Mesenchymal stem cell (in vitro differentiated cells and primary cell): ENCODE measurements around the gene TMEM200C.
A peak's percentile ranks its signal among the peaks of the same experiment; 100 is the strongest.

Experiments used
- DNase-seq: peaks from one replicate; pipeline ENCODE4 v3.0.0-alpha.2; 2013
- H2AFZ ChIP-seq: one replicate; pipeline ENCODE4 v1.6.1; 2013; ENCODE audit warnings: low read depth, mild to moderate bottlenecking, control low read depth, inconsistent platforms, low read length, moderate library complexity
- H2AK5ac ChIP-seq: 2 replicates; pipeline ENCODE4 v1.6.1; 2013; ENCODE audit warnings: low read length, moderate library complexity, mild to moderate bottlenecking, inconsistent platforms; ENCODE audit not compliant: severe bottlenecking
- H2BK120ac ChIP-seq: one replicate; pipeline ENCODE4 v1.6.1; 2013; ENCODE audit warnings: low read depth, mild to moderate bottlenecking, inconsistent platforms, low read length, moderate library complexity
- H2BK12ac ChIP-seq, 2 experiments: one replicate each; pipeline ENCODE4 v1.6.1; 2013; ENCODE audit warnings: inconsistent platforms in 2 of 2, low read length in 2 of 2, mild to moderate bottlenecking in 2 of 2, moderate library complexity in 2 of 2, control low read depth in 1 of 2
- H2BK15ac ChIP-seq: one replicate; pipeline ENCODE4 v1.6.1; 2013; ENCODE audit warnings: mild to moderate bottlenecking, low read depth, inconsistent platforms; ENCODE audit not compliant: poor library complexity, severe bottlenecking
- H2BK5ac ChIP-seq: 2 replicates; pipeline ENCODE4 v1.6.1; 2013; ENCODE audit warnings: low read depth, mild to moderate bottlenecking, low read length, control low read depth, inconsistent platforms; ENCODE audit not compliant: poor library complexity, severe bottlenecking
- H3K14ac ChIP-seq, 2 experiments: one replicate each; pipeline ENCODE4 v1.6.1; 2013; ENCODE audit warnings: inconsistent platforms in 2 of 2, low read length in 2 of 2, control low read depth in 1 of 2, mild to moderate bottlenecking in 1 of 2, moderate library complexity in 1 of 2
- H3K18ac ChIP-seq, 2 experiments: one replicate each; pipeline ENCODE4 v1.6.1; 2013; ENCODE audit warnings: inconsistent platforms in 2 of 2, low read length in 2 of 2, control low read depth in 1 of 2, low read depth in 1 of 2, mild to moderate bottlenecking in 1 of 2
- H3K23ac ChIP-seq, 2 experiments: one replicate each; pipeline ENCODE4 v1.6.1; 2013; ENCODE audit warnings: inconsistent platforms in 2 of 2, low read length in 2 of 2, mild to moderate bottlenecking in 2 of 2, moderate library complexity in 2 of 2, control low read depth in 1 of 2
- H3K27ac ChIP-seq: 2 replicates; pipeline ENCODE4 v1.5.1; 2013; ENCODE audit warnings: mild to moderate bottlenecking, moderate library complexity, low read length, control low read depth, inconsistent platforms; ENCODE audit not compliant: poor library complexity, severe bottlenecking
- H3K27me3 ChIP-seq, 2 experiments: 2 replicates each; pipeline versions ENCODE4 v1.6.1 to v1.7.0; 2013; ENCODE audit warnings: low read length in 2 of 2, mild to moderate bottlenecking in 2 of 2, moderate library complexity in 2 of 2, control low read depth in 1 of 2, inconsistent platforms in 1 of 2; ENCODE audit not compliant: control insufficient read depth in 1 of 2, insufficient read depth in 1 of 2
- H3K36me3 ChIP-seq, 2 experiments: 2 replicates each; pipeline versions ENCODE4 v1.6.1 to v1.7.0; 2013; ENCODE audit warnings: low read length in 2 of 2, control low read depth in 1 of 2, inconsistent platforms in 1 of 2, low read depth in 1 of 2, mild to moderate bottlenecking in 1 of 2; ENCODE audit not compliant: insufficient read depth in 2 of 2, control insufficient read depth in 1 of 2
- H3K4ac ChIP-seq, 2 experiments: one replicate each; pipeline ENCODE4 v1.6.1; 2013; ENCODE audit warnings: inconsistent platforms in 2 of 2, low read length in 2 of 2, mild to moderate bottlenecking in 2 of 2, moderate library complexity in 2 of 2, control low read depth in 1 of 2, low read depth in 1 of 2
- H3K4me1 ChIP-seq: 2 replicates; pipeline ENCODE4 v1.6.1; 2013; ENCODE audit warnings: low read depth, low read length, control low read depth; ENCODE audit not compliant: control insufficient read depth, insufficient read depth
- H3K4me2 ChIP-seq: 2 replicates; pipeline ENCODE4 v1.6.1; 2013; ENCODE audit warnings: low read length, mild to moderate bottlenecking, inconsistent platforms; ENCODE audit not compliant: poor library complexity, severe bottlenecking
- H3K4me3 ChIP-seq, 2 experiments: 2 replicates each; pipeline versions ENCODE4 v1.5.1 to v1.7.0; 2013; ENCODE audit warnings: low read length in 2 of 2, mild to moderate bottlenecking in 2 of 2, control low read depth in 1 of 2, low read depth in 1 of 2; ENCODE audit not compliant: insufficient read depth in 1 of 2
- H3K79me1 ChIP-seq: replicated peaks from 2 replicates; pipeline ENCODE4 v1.6.1; 2013; ENCODE audit warnings: mild to moderate bottlenecking, control low read depth, low read length, inconsistent platforms; ENCODE audit not compliant: poor library complexity, severe bottlenecking
- H3K9ac ChIP-seq: 2 replicates; pipeline ENCODE4 v1.7.0; 2013; ENCODE audit warnings: mild to moderate bottlenecking, low read length, moderate library complexity
- H3K9me3 ChIP-seq: 2 replicates; pipeline ENCODE4 v1.7.0; 2013; ENCODE audit warnings: mild to moderate bottlenecking, low read length; ENCODE audit not compliant: control insufficient read depth
- H4K8ac ChIP-seq: one replicate; pipeline ENCODE4 v1.6.1; 2013; ENCODE audit warnings: inconsistent platforms, mild to moderate bottlenecking, low read length, moderate library complexity
- H4K91ac ChIP-seq: one replicate; pipeline ENCODE4 v1.6.1; 2013; ENCODE audit warnings: mild to moderate bottlenecking, low read length, inconsistent platforms
- WGBS: methylation state at CpG from one replicate; pipeline ENCODE4 v1.1.7; 2013; ENCODE audit warnings: mixed read lengths; 5-methylcytosine and 5-hydroxymethylcytosine counted together

TMEM200C gene

GRCh38 chr18:5892823-5893431 is 2.4 kb downstream of the TMEM200C start:
- peaks cover 68 to 69% of the 10 kb centered on the region in 2 experiments for H3K27me3 ChIP-seq
- H2BK12ac ChIP-seq, result no peak overlapping the region
- H3K4me3 ChIP-seq, result no peak overlapping the region
- no peak overlapping the region for H3K4ac ChIP-seq
- H2BK5ac ChIP-seq, result no peak overlapping the region
- no peak overlapping the region for H2AK5ac ChIP-seq
- H4K91ac ChIP-seq, result no peak overlapping the region
- no peak overlapping the region for H3K18ac ChIP-seq
- H3K23ac ChIP-seq, result no peak overlapping the region
- no peaks in the 10 kb centered on the region for H3K9me3 ChIP-seq
- H3K4me2 ChIP-seq, result no peak overlapping the region
- peaks cover 23% of the 10 kb centered on the region for H3K4me1 ChIP-seq
- no peak overlapping the region for H3K14ac ChIP-seq
- H2AFZ ChIP-seq, result no peak overlapping the region
- no peak overlapping the region for H3K9ac ChIP-seq
- H3K79me1 ChIP-seq, result no peaks in the 10 kb centered on the region
- no peak overlapping the region for H2BK120ac ChIP-seq
- no peak for DNase-seq
- H3K27ac ChIP-seq, result no peak overlapping the region
- no peak overlapping the region for H2BK15ac ChIP-seq
- H3K36me3 ChIP-seq, result no peaks in the 10 kb centered on the region
- H4K8ac ChIP-seq, result no peak overlapping the region

- no peak overlapping the region for H2AK5ac ChIP-seq
- no peak overlapping the region for H2BK120ac ChIP-seq
- H3K4ac ChIP-seq, result no peak overlapping the region
- H3K23ac ChIP-seq, result no peak overlapping the region
- no peaks in the 10 kb centered on the region for H3K79me1 ChIP-seq
- no peak overlapping the region for H2BK5ac ChIP-seq
- no peak overlapping the region for H4K8ac ChIP-seq
- H3K27me3 ChIP-seq, result peaks cover 57 to 60% of the 10 kb centered on the region in 2 experiments
- H2BK12ac ChIP-seq, result no peak overlapping the region
- DNase-seq, result no peak
- H3K4me3 ChIP-seq, result no peak overlapping the region
- no peak overlapping the region for H2AFZ ChIP-seq
- no peak overlapping the region for H3K14ac ChIP-seq
- no peak overlapping the region for H3K4me2 ChIP-seq
- H2BK15ac ChIP-seq, result no peak overlapping the region
- H3K9ac ChIP-seq, result no peak overlapping the region
- H3K27ac ChIP-seq, result no peak overlapping the region
- H3K4me1 ChIP-seq, result peaks cover 23% of the 10 kb centered on the region
- no peaks in the 10 kb centered on the region for H3K9me3 ChIP-seq
- no peak overlapping the region for H3K18ac ChIP-seq
- no peak overlapping the region for H4K91ac ChIP-seq
- WGBS, result 92% methylated on average over 15 of the region's 15 CpGs
- no peaks in the 10 kb centered on the region for H3K36me3 ChIP-seq
Measured at GRCh38 chr18:5891854-5892215, 3.5 kb downstream of the TMEM200C start.

- Histone ChIP-seq H4K8ac (no peak overlapping the region), H2BK15ac (no peak overlapping the region), H3K27me3 (peaks cover 52 to 55% of the 10 kb centered on the region in 2 experiments), H3K4me2 (no peak overlapping the region), H2BK12ac (no peak overlapping the region), H3K14ac (no peak overlapping the region), H4K91ac (no peak overlapping the region), H2BK120ac (no peak overlapping the region), H3K9ac (no peak overlapping the region), H3K79me1 (no peaks in the 10 kb centered on the region), H3K4ac (no peak overlapping the region), H2AFZ (no peak overlapping the region), H3K27ac (no peak overlapping the region), H3K23ac (no peak overlapping the region), H3K36me3 (no peaks in the 10 kb centered on the region), H3K18ac (no peak overlapping the region), H3K4me3 (peak overlapping the region; percentile 5 to 71), H2AK5ac (no peak overlapping the region), H3K4me1 (peaks cover 23% of the 10 kb centered on the region), H3K9me3 (no peaks in the 10 kb centered on the region), H2BK5ac (no peak overlapping the region)
- DNase-seq, result no peak
- 43% methylated on average over 54 of the region's 70 CpGs for WGBS
Measured at GRCh38 chr18:5891184-5891853, 4.0 kb downstream of the TMEM200C start.

GRCh38 chr18:5890331-5891183 is 4.8 kb downstream of the TMEM200C start:
- peak overlapping the region in 1 of 2 experiments; percentile 32 for H3K23ac ChIP-seq
- no peak overlapping the region for H4K91ac ChIP-seq
- H3K27ac ChIP-seq, result no peak overlapping the region
- peak overlapping the region; percentile 26 to 71 for H3K4me3 ChIP-seq
- DNase-seq, result no peak
- H2AK5ac ChIP-seq, result no peak overlapping the region
- no peak overlapping the region for H3K18ac ChIP-seq
- peaks cover 45 to 49% of the 10 kb centered on the region in 2 experiments for H3K27me3 ChIP-seq
- no peak overlapping the region for H2BK12ac ChIP-seq
- no peaks in the 10 kb centered on the region for H3K36me3 ChIP-seq
- H3K4me1 ChIP-seq, result peaks cover 17% of the 10 kb centered on the region
- H2BK120ac ChIP-seq, result no peak overlapping the region
- WGBS, result 2% methylated on average over 58 of the region's 106 CpGs
- H2BK5ac ChIP-seq, result no peak overlapping the region
- H4K8ac ChIP-seq, result no peak overlapping the region
- no peak overlapping the region for H2BK15ac ChIP-seq
- no peak overlapping the region for H3K4ac ChIP-seq
- no peaks in the 10 kb centered on the region for H3K79me1 ChIP-seq
- no peaks in the 10 kb centered on the region for H3K9me3 ChIP-seq
- no peak overlapping the region for H3K9ac ChIP-seq
- H2AFZ ChIP-seq, result peak overlapping the region; percentile 6
- H3K4me2 ChIP-seq, result no peak overlapping the region
- no peak overlapping the region for H3K14ac ChIP-seq
